Fibroblast of skin of left quadriceps (primary cell): ENCODE data around the gene NIBAN1.
"Not testable (repeated sequence)": the region's sequence is repeated elsewhere in the genome, so short reads cannot be mapped to it uniquely, and the experiment has no call there.

Experiments
- DNase-seq, 2 experiments: peaks; one replicate each; pipeline ENCODE4 v3.0.0-alpha.2; 2013; ENCODE audit warnings: low read depth in 2 of 2

NIBAN1 gene

GRCh38 chr1:184974056-184974836 lies at the start of gene NIBAN1:
TSS of gene NIBAN1 (minus strand) at chr1:184974508. CDS start at chr1:184974356, 152 bp downstream.
- DNase-seq, result no peak

DNA sequence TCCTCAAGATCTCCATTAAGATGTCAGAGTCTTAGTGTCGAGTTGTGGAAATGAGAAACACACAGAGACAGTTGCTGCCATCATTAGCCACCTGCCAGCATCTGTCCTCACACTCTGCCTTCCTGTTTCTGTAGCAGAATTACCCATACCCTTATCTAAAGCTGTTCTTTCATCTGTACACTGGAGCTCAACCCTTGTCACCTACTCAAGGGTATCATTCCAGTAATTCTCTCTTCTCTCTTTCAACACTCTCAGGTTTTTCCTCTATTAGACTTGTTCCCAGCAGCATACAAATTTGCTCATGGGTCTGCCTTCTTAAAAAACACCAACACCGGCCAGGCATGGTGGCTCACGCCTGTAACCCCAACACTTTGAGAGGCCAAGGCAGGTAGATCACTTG lies 43.7 kb upstream of the NIBAN1 start:
- DNase-seq, result no peak

DNA sequence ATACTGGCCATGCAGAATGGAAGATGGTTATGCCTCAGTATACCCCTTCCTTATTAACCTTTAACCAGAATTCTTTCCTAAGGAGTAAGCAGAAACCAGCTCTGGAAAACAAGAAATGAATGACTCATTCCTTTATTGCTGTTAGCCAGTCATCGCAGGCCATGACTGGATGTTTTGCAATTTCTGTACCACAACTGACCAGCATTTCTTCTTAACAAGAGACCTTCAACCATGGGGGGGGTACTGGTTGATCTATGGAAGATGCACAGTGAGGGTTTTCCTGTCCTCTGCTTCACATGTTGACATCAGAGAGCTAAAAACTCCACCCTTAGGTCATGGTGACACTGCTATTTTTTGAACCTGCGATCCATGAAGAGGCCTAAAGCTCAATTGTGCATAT lies 43.0 kb upstream of the NIBAN1 start:
- peak; percentile 56 for DNase-seq

GRCh38 chr1:185016880-185017279 lies 42.6 kb upstream of the NIBAN1 start:
- no peak for DNase-seq

GRCh38 chr1:185015631-185016030 lies 41.3 kb upstream of the NIBAN1 start:
- no peak for DNase-seq

- DNase-seq, result no peak
Observed at GRCh38 chr1:185014941-185015340, 40.6 kb upstream of the NIBAN1 start.

GRCh38 chr1:185010361-185010760 lies 36.1 kb upstream of the NIBAN1 start:
- no peak for DNase-seq

DNA sequence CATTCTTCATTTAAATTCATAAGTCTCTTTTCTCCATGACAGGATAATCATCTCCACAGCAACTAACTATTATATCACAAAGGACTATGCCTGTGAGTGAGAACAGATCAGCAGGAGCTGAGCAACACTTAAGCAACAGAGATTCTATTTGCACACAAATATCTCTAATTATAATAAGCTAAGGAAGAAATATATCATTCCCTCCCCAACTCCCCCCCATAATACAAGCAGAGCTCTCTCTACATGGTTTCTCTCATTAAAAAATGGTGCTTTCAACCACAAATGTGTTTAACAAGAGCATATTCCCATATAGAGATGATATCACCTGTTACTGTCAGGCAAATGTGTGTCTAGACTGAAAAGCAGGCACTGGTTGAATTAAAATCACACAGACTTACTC lies 34.5 kb upstream of the NIBAN1 start:
- no peak for DNase-seq

DNA sequence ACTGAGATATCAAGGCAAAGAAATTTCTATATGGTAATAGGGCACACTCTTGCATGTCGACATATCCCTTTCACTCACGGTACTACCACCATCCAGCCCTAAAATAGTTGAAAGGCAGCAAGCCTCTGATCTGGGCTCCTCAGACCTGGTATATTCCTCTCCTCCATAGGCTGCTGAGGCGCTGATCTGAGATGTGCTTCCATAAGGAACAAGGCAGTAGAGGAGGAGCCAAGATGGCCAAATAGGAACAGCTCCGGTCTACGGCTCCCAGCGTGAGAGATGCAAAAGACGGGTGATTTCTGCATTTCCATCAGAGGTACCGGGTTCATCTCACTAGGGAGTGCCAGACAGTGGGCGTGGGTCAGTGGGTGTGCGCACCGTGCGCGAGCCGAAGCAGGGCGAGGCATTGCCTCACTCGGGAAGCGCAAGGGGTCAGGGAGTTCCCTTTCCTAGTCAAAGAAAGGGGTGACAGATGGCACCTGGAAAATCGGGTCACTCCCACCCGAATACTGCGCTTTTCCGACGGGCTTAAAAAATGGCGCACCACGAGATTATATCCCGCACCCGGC lies 27.1 kb upstream of the NIBAN1 start:
- DNase-seq, result not testable (repeated sequence)

DNA sequence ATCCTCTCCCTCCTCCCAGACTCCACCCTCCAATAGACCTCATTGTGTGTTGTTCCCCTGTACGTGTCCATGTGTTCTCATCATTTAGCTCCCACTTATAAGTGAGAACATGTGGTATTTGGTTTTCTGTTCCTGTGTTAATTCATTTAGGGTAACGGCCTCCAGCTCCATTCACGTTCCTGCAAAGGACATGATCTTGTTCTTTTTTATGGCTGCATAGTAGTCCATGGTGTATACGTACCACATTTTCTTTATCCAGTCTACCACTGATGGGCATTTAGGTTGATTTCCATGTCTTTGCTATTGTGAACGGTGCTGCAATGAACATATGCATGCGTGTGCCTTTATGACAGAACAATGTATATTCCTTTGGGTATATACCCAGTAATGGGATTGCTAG lies 25.7 kb upstream of the NIBAN1 start:
- not testable (repeated sequence) for DNase-seq

DNA sequence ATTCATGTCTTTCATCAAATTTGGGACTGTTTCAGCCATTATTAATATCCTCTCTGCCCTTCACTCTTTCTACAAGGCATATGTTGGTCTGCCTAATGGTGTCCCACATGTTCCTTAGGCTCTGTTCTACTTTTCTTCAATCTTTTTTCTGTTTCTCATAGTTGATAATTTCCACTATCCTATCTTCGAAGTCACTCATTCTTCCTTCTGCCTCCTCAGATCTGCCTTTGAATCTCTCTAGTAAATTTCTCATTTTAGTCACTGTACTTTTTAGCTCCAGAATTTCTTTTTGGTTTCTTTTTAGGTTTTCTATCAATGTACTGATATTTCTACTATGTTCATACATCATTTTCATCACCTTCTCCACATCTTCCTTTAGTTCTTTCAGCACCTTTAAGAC lies 20.0 kb upstream of the NIBAN1 start:
- no peak for DNase-seq

DNA sequence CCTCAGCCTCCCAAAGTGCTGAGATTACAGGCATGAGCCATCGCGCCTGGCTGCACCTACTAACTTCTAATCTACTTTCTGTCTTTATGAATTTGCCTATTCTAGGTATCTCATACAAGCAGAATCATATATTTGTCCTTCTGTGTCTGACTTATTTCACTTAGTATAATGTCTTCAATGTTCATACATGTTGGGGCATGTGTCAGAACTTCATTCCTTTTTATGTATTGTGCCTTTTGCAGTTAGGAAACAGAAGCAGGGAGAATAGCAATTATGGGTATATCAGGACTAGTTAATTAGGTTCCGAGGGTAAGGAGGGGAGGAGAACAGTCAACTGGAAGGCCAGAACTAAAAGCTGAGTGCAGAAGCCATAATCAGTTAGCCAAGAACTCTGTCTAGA lies 18.0 kb upstream of the NIBAN1 start:
- no peak for DNase-seq

- DNase-seq, result no peak
Observed at GRCh38 chr1:184990204-184990603, 15.9 kb upstream of the NIBAN1 start.

GRCh38 chr1:184988506-184988905 lies 14.2 kb upstream of the NIBAN1 start:
- DNase-seq, result no peak

GRCh38 chr1:184987696-184988095 lies 13.4 kb upstream of the NIBAN1 start:
- DNase-seq, result no peak

DNA sequence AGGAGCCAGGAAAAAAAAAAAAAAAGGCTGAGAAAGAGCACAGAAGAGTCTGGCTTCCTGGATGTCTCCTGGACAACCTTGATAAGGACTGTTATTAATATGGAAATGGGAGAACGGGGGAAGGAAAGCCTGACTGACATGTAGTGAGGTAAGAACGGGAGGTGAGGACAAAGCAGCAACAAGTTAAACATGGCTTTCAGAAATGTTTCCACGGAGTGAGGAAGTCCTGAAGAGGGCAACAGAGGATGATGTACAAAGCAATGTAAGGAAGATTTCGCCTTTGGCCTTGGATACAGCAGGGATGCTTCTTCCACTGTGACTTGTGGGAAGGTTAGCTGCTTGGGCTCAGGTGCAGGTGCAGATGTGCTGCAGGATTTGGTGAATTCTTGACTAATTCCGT lies 11.9 kb upstream of the NIBAN1 start:
- no peak for DNase-seq

- DNase-seq, result peak in 1 of 2 experiments; percentile 44
Observed at GRCh38 chr1:184982002-184982954, 8.0 kb upstream of the NIBAN1 start.

GRCh38 chr1:184980726-184981125 lies 6.4 kb upstream of the NIBAN1 start:
- DNase-seq, result no peak

GRCh38 chr1:184975208-184975870 lies 1.0 kb upstream of the NIBAN1 start:
- DNase-seq, result no peak

DNA sequence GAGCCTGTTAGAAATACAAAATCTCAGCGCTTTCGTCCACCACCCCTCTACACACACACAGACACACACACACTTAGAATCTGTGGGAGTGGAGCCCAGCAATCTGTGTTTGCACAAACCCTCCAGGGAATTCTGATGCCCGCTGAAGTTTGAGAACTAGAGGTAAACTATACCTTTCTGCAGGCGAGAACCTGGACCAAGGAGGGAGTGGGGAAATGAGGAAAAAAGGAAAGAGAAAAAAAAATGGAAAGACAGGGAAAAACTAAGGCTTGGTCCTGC lies 468 bp upstream of the NIBAN1 start:
- no peak for DNase-seq

GRCh38 chr1:184973272-184974055 lies 844 bp downstream of the NIBAN1 start:
- DNase-seq, result peak; percentile 55 to 56
